HG03196 (cell line): ENCODE data around the gene TRIO.
"Not testable (repeated sequence)": the region's sequence is repeated elsewhere in the genome, so short reads cannot be mapped to it uniquely, and the experiment has no call there.

Source experiments
- ATAC-seq: cut with Tn5 transposase; IDR thresholded peaks from one replicate; pipeline ENCODE4 v1.9.1; 2021; ENCODE audit not compliant: unreplicated experiment

The TRIO gene

GRCh38 chr5:14420101-14420811 is 277.1 kb downstream of the TRIO start:
- no peak for ATAC-seq

GRCh38 chr5:14421851-14422250 is 278.7 kb downstream of the TRIO start:
- ATAC-seq: no peak

- ATAC-seq: no peak
Observed at GRCh38 chr5:14424011-14424685, 281.0 kb downstream of the TRIO start.

- no peak for ATAC-seq
Observed at GRCh38 chr5:14425559-14425958, 282.4 kb downstream of the TRIO start.

- ATAC-seq: no peak
Observed at GRCh38 chr5:14426521-14426920, 283.4 kb downstream of the TRIO start.

- no peak for ATAC-seq
Observed at GRCh38 chr5:14428302-14429081, 285.4 kb downstream of the TRIO start.

GRCh38 chr5:14429101-14430050 is 286.2 kb downstream of the TRIO start:
- ATAC-seq: no peak

- no peak for ATAC-seq
Observed at GRCh38 chr5:14431534-14431933, 288.4 kb downstream of the TRIO start.

- ATAC-seq: no peak
Observed at GRCh38 chr5:14432931-14433589, 289.9 kb downstream of the TRIO start.

- ATAC-seq: no peak
Observed at GRCh38 chr5:14435481-14435880, 292.3 kb downstream of the TRIO start.

GRCh38 chr5:14436122-14436521 is 293.0 kb downstream of the TRIO start:
- ATAC-seq: not testable (repeated sequence)

GRCh38 chr5:14436801-14437542 is 293.8 kb downstream of the TRIO start:
- no peak for ATAC-seq

- ATAC-seq: no peak
Observed at GRCh38 chr5:14438195-14438606, 295.1 kb downstream of the TRIO start.

GRCh38 chr5:14439087-14439871 is 296.1 kb downstream of the TRIO start:
- no peak for ATAC-seq

GRCh38 chr5:14440223-14440581 is 297.1 kb downstream of the TRIO start:
- ATAC-seq: no peak

- ATAC-seq: no peak
Observed at GRCh38 chr5:14440582-14441431, 297.7 kb downstream of the TRIO start.

- no peak for ATAC-seq
Observed at GRCh38 chr5:14441641-14442040, 298.5 kb downstream of the TRIO start.

GRCh38 chr5:14442536-14442935 is 299.4 kb downstream of the TRIO start:
- ATAC-seq: no peak
